Loucy (cell line): Measurements from ENCODE around the gene ZBED5.

ENCODE experiments used
- EZH2phosphoT487 ChIP-seq: fragments of 200-600 bp; IDR thresholded peaks from 2 replicates; pipeline ENCODE4 v1.6.1; 2018; ENCODE audit warnings: antibody characterized with exemption, mild to moderate bottlenecking, moderate library complexity, borderline replicate concordance
- TF ChIP-seq, protein P1 (sequence below): fragments of 200-600 bp; sonication (generic); conservative IDR thresholded peaks from 2 replicates; pipeline ENCODE4 v1.5.1; 2014; ENCODE audit warnings: mild to moderate bottlenecking, antibody characterized with exemption, low read length

GRCh38 chr11:10823152-10823579 is 34.7 kb downstream of the ZBED5 start:
- TF ChIP-seq, protein P1, sequence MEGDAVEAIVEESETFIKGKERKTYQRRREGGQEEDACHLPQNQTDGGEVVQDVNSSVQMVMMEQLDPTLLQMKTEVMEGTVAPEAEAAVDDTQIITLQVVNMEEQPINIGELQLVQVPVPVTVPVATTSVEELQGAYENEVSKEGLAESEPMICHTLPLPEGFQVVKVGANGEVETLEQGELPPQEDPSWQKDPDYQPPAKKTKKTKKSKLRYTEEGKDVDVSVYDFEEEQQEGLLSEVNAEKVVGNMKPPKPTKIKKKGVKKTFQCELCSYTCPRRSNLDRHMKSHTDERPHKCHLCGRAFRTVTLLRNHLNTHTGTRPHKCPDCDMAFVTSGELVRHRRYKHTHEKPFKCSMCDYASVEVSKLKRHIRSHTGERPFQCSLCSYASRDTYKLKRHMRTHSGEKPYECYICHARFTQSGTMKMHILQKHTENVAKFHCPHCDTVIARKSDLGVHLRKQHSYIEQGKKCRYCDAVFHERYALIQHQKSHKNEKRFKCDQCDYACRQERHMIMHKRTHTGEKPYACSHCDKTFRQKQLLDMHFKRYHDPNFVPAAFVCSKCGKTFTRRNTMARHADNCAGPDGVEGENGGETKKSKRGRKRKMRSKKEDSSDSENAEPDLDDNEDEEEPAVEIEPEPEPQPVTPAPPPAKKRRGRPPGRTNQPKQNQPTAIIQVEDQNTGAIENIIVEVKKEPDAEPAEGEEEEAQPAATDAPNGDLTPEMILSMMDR: no peak
- no peak for TF ChIP-seq EZH2phosphoT487
